RWPE2 (cell line): Measurements from ENCODE around the gene AIRE.

Experiments
- ATAC-seq: fragments of 200-7000 bp; cut with Tn5 transposase; 3 replicates; pipeline ENCODE4 v1.9.1; 2021; ENCODE audit warnings: low read depth
- DNase-seq: peaks from one replicate; pipeline ENCODE4 v3.0.0-alpha.2; 2020; ENCODE audit warnings: low spot score
- H3K27ac ChIP-seq: fragments of 450-650 bp; 2 replicates; pipeline ENCODE4 v1.5.1; 2017; ENCODE audit warnings: mild to moderate bottlenecking; ENCODE audit not compliant: poor library complexity, severe bottlenecking
- H3K27me3 ChIP-seq: fragments of 250-450 bp; sonication (Bioruptor Pico); 2 replicates; pipeline ENCODE4 v1.5.1; 2021; ENCODE audit warnings: mild to moderate bottlenecking, moderate library complexity; ENCODE audit not compliant: insufficient read depth, poor library complexity, severe bottlenecking
- H3K36me3 ChIP-seq: fragments of 250-450 bp; sonication (Bioruptor Pico); 2 replicates; pipeline ENCODE4 v1.5.1; 2020; ENCODE audit warnings: low read depth, mild to moderate bottlenecking, moderate library complexity
- H3K4me1 ChIP-seq: fragments of 250-450 bp; sonication (Bioruptor Pico); 2 replicates; pipeline ENCODE4 v1.5.1; 2021; ENCODE audit warnings: mild to moderate bottlenecking, moderate library complexity; ENCODE audit not compliant: insufficient read depth, poor library complexity, severe bottlenecking
- H3K4me3 ChIP-seq: fragments of 250-450 bp; sonication (Bioruptor Pico); 2 replicates; pipeline ENCODE4 v1.5.1; 2021; ENCODE audit warnings: mild to moderate bottlenecking, moderate library complexity; ENCODE audit not compliant: severe bottlenecking
- H3K9me3 ChIP-seq: fragments of 250-450 bp; sonication (Bioruptor Pico); 2 replicates; pipeline ENCODE4 v1.5.1; 2021; ENCODE audit warnings: mild to moderate bottlenecking, moderate library complexity; ENCODE audit not compliant: severe bottlenecking
- CTCF ChIP-seq: fragments of 450-650 bp; IDR thresholded peaks from one replicate; pipeline ENCODE4 v1.5.1; 2017; ENCODE audit warnings: mild to moderate bottlenecking, moderate library complexity; ENCODE audit not compliant: poor library complexity, severe bottlenecking

The AIRE gene

GRCh38 chr21:44253832-44254710 is 31.6 kb upstream of the AIRE start:
- no peak overlapping the region for H3K27ac ChIP-seq
- no peaks in the 10 kb centered on the region for H3K9me3 ChIP-seq
- H3K27me3 ChIP-seq: no peaks in the 10 kb centered on the region
- no peak overlapping the region for H3K4me3 ChIP-seq
- TF ChIP-seq CTCF: no peak
- no peaks in the 10 kb centered on the region for H3K36me3 ChIP-seq
- H3K4me1 ChIP-seq: no peaks in the 10 kb centered on the region
- ATAC-seq: no peak
- DNase-seq: peak; percentile 58

GRCh38 chr21:44255511-44255981 is 30.1 kb upstream of the AIRE start:
- no peaks in the 10 kb centered on the region for H3K36me3 ChIP-seq
- DNase-seq (no peak), ATAC-seq (no peak)
- H3K27me3 ChIP-seq: no peaks in the 10 kb centered on the region
- H3K4me3 ChIP-seq: no peak overlapping the region
- no peak for TF ChIP-seq CTCF
- H3K9me3 ChIP-seq: no peaks in the 10 kb centered on the region
- H3K4me1 ChIP-seq: no peaks in the 10 kb centered on the region
- no peak overlapping the region for H3K27ac ChIP-seq

- Histone ChIP-seq H3K27ac (no peak overlapping the region), H3K4me1 (no peaks in the 10 kb centered on the region), H3K27me3 (no peaks in the 10 kb centered on the region), H3K36me3 (no peaks in the 10 kb centered on the region), H3K4me3 (no peak overlapping the region), H3K9me3 (no peaks in the 10 kb centered on the region)
- no peak for DNase-seq
- no peak for ATAC-seq
- TF ChIP-seq CTCF: no peak
These were observed 27.5 kb upstream of the AIRE start for GRCh38 chr21:44258056-44258725.

GRCh38 chr21:44259082-44259705 is 26.5 kb upstream of the AIRE start:
- ATAC-seq (no peak), DNase-seq (no peak)
- Histone ChIP-seq H3K4me1 (no peaks in the 10 kb centered on the region), H3K4me3 (no peak overlapping the region), H3K9me3 (no peaks in the 10 kb centered on the region), H3K36me3 (no peaks in the 10 kb centered on the region), H3K27me3 (no peaks in the 10 kb centered on the region), H3K27ac (no peak overlapping the region)
- TF ChIP-seq CTCF: no peak
